GM20000 (cell line): ENCODE data around the gene EEF1A1.
"Not testable (repeated sequence)": the region's sequence is repeated elsewhere in the genome, so short reads cannot be mapped to it uniquely, and the experiment has no call there.

Experiments
- DNase-seq: peaks from one replicate; pipeline ENCODE4 v3.0.0; 2012; ENCODE audit warnings: low spot score
- TF ChIP-seq, protein P1 (sequence below): IDR thresholded peaks from 2 replicates; pipeline ENCODE4 v1.5.1; 2012; ENCODE audit warnings: mild to moderate bottlenecking, control low read depth; ENCODE audit errors: extremely low read depth, missing control alignments

Gene EEF1A1

DNA sequence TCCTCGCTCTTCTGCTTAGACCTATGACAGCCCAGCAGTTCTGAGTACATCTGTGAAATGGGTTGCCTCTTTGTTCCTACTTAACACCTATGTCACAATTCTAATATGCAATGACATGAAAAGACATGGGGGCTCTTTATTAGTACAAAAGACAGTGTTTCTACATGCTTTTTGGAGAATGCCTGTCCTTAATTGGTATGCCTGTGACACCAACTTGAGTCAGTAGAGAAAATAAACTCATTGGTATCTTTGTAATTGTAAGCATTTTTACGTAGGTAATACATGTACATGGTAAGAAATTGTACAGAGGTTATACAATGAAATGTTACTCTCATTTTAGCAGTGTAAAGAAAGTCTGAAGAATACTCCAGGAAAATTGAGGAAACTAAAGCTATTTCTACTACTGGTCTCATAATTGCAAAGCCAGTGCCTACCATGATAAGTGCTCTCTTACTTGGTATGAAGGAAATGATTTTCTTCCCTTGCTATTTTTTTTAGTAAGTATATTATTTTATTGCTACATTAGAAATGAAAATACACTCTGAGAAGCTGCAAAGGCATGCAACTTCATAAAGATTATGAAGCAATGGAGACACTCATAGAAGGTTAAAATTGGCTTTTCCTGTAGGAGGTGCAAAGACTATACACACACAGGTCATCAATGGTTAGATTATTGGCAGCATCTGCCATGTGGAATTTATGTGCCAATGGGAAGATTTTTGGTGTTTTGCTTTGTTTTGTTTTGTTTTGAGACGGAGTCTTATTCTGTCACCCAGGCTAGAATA, 4.9 kb upstream of the EEF1A1 start:
- no peak for DNase-seq
- TF ChIP-seq, protein P1, sequence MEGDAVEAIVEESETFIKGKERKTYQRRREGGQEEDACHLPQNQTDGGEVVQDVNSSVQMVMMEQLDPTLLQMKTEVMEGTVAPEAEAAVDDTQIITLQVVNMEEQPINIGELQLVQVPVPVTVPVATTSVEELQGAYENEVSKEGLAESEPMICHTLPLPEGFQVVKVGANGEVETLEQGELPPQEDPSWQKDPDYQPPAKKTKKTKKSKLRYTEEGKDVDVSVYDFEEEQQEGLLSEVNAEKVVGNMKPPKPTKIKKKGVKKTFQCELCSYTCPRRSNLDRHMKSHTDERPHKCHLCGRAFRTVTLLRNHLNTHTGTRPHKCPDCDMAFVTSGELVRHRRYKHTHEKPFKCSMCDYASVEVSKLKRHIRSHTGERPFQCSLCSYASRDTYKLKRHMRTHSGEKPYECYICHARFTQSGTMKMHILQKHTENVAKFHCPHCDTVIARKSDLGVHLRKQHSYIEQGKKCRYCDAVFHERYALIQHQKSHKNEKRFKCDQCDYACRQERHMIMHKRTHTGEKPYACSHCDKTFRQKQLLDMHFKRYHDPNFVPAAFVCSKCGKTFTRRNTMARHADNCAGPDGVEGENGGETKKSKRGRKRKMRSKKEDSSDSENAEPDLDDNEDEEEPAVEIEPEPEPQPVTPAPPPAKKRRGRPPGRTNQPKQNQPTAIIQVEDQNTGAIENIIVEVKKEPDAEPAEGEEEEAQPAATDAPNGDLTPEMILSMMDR: no peak

DNA sequence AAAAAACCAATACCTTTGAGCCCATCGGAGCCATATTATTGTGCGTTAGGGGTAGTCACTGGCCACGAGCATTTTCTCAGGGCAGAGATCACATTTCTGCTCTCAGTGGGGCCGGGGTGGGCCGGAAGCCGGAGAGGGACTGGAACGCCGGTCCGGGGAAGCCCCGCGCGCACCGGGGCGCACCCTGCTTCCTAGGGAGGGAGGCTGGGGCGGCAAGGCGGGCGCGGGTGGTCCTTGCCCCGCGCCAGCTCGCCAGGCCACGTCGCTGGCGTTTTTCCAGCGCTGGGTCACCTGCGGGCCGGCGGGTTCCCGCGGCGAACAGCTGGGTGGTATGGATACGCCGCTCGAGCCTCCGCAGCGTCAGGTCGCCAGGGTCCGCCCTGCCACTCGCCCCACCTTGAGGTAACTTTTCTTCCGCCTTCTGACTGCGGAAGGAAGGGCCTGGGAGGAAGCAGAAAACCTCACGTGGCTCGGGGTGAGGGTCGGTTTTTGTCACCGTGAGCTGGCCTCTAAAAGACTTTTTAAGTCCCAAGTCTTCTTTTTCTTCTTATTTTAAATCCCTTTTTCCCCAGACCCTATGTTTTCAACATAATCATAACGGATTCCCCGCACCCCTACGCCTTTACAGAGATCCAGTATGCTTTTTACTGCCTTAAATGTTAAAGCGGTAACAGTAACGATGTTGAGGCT, 2.7 kb upstream of the EEF1A1 start:
- TF ChIP-seq, protein P1: no peak
- peak; percentile 78 for DNase-seq

DNA sequence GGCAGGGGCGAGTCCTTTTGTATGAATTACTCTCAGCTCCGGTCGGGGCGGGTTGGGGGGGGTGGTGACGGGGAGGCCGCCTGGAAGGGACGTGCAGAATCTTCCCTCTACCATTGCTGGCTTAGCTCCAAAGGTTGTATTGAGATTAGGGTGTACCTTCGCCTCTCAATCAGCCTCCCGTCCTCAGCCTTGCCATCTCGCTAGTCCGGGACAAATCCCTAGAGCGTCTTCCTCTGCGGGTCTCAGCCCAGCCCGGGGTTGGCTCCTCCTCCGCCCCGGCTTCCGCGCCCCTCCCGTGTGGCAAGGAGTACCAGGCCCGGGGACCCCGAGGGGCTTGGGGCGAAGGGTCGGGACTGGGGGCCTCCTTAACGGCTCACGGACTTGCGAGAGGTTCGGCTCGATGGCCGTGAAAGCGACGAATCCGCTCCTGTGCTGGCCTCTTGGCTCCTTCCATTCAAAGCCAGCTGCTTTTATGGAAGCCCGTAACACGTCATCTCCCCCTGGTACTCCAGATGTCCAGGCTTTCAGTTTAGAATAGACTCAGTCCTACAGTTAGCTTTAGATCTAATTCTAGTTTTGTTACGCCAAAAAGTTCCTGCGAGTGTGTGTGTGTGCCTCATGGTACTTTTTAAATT, 636 bp upstream of the EEF1A1 start:
- DNase-seq: no peak
- TF ChIP-seq, protein P1: no peak

DNA sequence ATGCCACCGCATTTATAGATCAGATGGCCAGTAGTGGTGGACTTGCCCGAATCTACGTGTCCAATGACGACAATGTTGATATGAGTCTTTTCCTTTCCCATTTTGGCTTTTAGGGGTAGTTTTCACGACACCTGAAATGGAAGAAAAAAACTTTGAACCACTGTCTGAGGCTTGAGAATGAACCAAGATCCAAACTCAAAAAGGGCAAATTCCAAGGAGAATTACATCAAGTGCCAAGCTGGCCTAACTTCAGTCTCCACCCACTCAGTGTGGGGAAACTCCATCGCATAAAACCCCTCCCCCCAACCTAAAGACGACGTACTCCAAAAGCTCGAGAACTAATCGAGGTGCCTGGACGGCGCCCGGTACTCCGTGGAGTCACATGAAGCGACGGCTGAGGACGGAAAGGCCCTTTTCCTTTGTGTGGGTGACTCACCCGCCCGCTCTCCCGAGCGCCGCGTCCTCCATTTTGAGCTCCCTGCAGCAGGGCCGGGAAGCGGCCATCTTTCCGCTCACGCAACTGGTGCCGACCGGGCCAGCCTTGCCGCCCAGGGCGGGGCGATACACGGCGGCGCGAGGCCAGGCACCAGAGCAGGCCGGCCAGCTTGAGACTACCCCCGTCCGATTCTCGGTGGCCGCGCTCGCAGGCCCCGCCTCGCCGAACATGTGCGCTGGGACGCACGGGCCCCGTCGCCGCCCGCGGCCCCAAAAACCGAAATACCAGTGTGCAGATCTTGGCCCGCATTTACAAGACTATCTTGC, 725 bp downstream of the EEF1A1 start:
- TF ChIP-seq, protein P1: no peak
- peak; percentile 53 for DNase-seq

DNA sequence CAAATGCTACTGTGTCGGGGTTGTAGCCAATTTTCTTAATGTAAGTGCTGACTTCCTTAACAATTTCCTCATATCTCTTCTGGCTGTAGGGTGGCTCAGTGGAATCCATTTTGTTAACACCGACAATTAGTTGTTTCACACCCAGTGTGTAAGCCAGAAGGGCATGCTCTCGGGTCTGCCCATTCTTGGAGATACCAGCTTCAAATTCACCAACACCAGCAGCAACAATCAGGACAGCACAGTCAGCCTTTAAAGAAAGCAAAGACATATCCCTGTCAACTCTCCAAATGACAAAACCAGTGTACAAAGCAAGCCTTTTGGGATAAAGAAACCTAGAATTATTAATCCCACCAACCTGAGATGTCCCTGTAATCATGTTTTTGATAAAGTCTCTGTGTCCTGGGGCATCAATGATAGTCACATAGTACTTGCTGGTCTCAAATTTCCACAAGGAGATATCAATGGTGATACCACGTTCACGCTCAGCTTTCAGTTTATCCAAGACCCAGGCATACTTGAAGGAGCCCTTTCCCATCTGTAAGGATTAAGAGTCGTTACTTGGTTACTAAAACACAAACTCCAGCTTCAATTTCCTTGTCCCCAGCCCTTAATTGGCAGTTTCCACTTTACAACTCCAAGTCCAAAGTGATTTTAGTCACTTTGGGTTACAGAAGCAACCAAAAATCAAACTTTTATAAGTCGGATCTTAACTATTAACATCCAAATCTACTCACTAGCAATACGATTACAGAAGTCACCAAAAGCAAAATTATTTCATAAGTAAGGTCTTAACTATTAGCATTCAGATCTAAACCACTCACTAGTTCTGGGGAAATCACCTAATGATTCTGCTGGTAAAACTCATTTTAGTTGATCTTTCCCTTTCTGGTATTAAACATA, 1.6 kb downstream of the EEF1A1 start:
- DNase-seq: not testable (repeated sequence)

DNA sequence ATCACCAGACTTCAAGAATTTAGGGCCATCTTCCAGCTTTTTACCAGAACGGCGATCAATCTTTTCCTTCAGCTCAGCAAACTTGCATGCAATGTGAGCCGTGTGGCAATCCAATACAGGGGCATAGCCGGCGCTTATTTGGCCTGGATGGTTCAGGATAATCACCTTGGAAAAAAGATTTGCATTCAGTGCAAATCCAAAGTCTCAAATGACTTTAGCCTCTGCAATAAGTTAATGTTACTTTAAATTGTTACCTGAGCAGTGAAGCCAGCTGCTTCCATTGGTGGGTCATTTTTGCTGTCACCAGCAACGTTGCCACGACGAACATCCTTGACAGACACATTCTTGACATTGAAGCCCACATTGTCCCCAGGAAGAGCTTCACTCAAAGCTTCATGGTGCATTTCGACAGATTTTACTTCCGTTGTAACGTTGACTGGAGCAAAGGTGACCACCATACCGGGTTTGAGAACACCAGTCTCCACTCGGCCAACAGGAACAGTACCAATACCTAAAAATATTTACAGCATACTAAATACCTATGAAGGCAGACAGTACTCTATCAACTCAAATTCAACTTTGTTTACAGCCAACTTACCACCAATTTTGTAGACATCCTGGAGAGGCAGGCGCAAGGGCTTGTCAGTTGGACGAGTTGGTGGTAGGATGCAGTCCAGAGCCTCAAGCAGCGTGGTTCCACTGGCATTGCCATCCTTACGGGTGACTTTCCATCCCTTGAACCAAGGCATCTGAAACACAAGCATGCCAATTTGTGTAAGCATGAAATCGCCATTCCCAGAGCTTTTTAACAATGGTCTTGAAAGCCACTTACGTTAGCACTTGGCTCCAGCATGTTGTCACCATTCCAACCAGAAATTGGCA, 2.5 kb downstream of the EEF1A1 start:
- not testable (repeated sequence) for DNase-seq

DNA sequence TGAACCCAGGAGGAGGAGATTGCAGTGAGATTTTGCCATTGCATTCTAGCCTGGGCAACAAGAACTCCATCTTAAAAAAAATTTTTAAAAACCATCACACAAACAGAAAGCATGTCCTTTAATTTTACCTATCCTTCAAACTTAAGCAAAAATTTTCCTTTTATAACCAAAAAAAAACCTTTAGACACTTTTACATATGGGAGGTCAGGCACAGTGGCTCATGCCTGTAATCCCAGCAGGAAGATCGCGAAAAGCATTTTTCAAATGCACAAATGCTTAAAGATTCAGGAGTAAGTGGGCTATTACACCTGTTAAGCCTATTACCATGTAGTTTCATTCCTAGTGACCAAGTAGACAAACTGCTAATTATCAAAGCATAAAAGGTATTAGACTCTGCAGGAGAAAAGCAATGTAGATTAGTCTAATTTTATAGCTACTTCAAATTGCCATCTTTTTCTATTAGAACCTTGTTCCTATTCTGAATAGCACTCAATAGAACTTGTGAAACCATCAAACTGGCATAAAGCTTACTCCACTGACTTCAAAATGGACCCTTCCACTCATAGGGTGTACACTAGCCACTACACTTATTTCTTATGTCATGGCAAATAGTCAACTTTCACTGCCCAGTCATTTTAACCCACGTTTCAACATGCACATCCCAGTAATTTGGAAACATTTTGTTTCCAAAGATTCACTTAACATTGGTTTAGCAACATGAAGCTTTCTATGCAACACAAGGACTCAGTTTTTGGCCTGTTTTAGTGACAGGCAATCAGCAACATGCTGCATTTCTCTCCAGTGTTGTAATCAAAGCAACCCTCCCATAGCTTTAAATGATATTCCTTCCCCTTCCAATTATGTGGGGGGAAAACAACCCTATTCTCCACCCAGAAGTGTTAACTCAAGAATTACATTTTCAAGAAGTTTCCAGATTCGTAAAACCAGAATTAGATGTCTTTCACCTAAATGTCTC, 4.0 kb downstream of the EEF1A1 start:
- TF ChIP-seq, protein P1: no peak
- no peak for DNase-seq
